Activated T-cell treated with anti-CD3 and anti-CD28 coated beads, Interleukin-2, amount 50 U/mL, for 24 hours (primary cell): ENCODE results near the gene MXD1.
"Not testable (repeated sequence)": the region's sequence is repeated elsewhere in the genome, so short reads cannot be mapped to it uniquely, and the experiment has no call there.

ENCODE experiments used
- DNase-seq: peaks from one replicate; pipeline ENCODE4 v3.0.0-alpha.2; 2020
- H3K27ac Mint-ChIP-seq: 2 replicates; pipeline ENCODE4 v1.8.0; 2020; ENCODE audit warnings: mild to moderate bottlenecking, mixed read lengths
- H3K27me3 Mint-ChIP-seq: 2 replicates; pipeline ENCODE4 v1.8.0; 2020; ENCODE audit warnings: mixed read lengths
- H3K36me3 Mint-ChIP-seq: 2 replicates; pipeline ENCODE4 v1.8.0; 2020; ENCODE audit warnings: low read depth, mixed read lengths
- H3K4me1 Mint-ChIP-seq: 2 replicates; pipeline ENCODE4 v1.8.0; 2020; ENCODE audit warnings: low read depth, mixed read lengths
- H3K4me3 Mint-ChIP-seq: 2 replicates; pipeline ENCODE4 v1.8.0; 2020; ENCODE audit warnings: mild to moderate bottlenecking, moderate library complexity, mixed read lengths
- H3K9me3 Mint-ChIP-seq: 2 replicates; pipeline ENCODE4 v1.8.0; 2020; ENCODE audit warnings: mixed read lengths

The MXD1 gene

DNA sequence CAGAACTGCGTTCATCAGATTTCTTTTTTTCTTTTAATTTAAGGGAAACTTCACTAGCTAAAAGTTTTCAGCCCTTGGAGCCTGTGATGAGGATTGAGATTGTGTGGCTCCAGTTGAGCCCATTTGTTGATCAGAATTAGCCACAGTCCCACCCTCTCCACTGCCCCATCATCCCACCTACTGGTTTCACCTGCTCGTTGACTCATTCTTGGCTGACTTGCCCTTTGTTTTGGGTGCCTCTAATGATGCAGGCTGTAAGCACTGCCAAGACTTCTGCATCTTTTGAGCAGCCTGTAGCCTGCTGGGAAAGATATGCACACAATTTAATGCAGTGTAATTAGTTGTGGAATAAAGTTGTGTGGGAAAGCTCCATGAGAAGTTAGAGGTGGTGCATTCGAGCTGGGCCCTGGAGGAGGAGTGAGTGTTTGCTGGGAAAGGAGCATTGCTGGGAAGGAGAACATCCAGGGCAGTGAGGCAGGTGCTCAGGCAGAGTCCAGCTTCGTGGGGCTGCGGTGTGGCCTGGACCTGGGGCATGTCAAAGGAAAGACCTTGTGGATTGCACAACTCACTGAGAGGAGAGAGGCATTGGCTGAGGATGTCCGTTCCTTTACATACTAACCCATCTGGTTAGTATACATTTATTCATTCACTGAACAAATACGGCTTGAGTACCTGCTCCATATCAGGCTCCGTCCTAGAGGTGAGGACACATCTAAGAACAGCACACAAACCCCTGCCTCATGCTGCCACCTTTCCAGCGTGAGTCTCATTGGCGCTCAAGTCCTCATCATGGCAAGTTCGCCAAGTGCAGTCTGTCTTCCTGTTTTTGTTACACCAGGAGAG, 28.3 kb downstream of the MXD1 start:
- H3K4me1 Mint-ChIP-seq = peaks cover 43% of the 10 kb centered on the region
- no peaks in the 10 kb centered on the region for H3K9me3 Mint-ChIP-seq
- H3K27me3 Mint-ChIP-seq = no peaks in the 10 kb centered on the region
- DNase-seq = no peak
- peak overlapping the region; percentile 16 for H3K27ac Mint-ChIP-seq
- H3K4me3 Mint-ChIP-seq = no peak overlapping the region
- peaks cover 51% of the 10 kb centered on the region for H3K36me3 Mint-ChIP-seq

DNA sequence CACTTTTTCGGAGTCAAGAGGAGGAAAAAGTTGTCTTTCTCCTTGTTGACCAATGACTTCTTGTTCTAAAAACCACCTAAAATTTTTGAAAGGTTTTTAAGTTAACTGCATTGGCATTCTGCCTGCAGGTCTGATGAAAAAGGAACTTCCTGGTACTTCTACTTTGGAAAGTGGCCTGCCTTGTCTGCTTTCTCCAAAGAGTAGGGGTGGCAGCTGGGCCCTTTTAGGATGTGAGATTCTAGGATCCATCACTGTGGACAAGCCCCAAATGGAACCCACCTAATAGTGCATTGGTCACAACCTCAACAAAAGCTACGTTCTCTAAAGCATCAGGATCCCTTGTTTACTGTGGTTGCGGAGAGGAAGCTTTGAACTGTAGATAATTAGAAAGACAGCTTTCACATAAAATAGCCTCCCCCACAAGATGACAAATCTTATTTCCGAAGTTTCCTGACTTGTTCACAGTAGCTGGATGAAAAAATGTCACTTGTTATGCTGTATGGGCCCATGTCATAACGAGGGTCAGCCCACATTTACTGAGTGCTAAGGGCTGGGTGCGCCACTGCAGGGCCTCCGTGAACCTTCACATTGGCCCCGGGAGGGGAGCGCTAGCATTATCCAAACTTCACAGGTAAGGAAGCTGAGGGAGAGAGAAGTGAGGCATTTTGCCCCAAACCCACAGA, 29.1 kb downstream of the MXD1 start:
- H3K4me1 Mint-ChIP-seq = peaks cover 45% of the 10 kb centered on the region
- no peak overlapping the region for H3K4me3 Mint-ChIP-seq
- H3K27ac Mint-ChIP-seq = no peak overlapping the region
- peaks cover 44% of the 10 kb centered on the region for H3K36me3 Mint-ChIP-seq
- H3K9me3 Mint-ChIP-seq = no peaks in the 10 kb centered on the region
- no peaks in the 10 kb centered on the region for H3K27me3 Mint-ChIP-seq
- DNase-seq = no peak

DNA sequence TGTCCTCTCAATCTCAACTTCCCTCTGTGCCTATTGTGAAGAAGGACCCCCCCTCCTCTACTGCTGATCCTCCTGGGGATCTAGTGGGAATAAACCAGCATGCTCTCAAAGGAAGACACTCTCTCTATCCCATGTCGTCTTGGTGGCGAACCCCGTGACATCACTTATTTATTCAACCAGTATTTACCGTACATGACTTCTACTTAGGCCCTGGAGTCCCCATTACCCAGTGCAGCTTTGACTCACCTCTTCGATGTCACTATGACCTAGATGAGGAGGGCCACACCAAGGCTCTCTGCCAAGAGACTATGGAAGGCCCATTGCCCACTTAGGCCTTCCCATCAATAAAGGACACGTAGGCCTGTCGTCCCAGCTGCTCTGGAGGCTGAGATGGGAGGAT, 29.8 kb downstream of the MXD1 start:
- H3K36me3 Mint-ChIP-seq = peaks cover 37% of the 10 kb centered on the region
- no peak for DNase-seq
- peaks cover 46% of the 10 kb centered on the region for H3K4me1 Mint-ChIP-seq
- H3K27ac Mint-ChIP-seq = no peak overlapping the region
- H3K4me3 Mint-ChIP-seq = no peak overlapping the region
- no peaks in the 10 kb centered on the region for H3K27me3 Mint-ChIP-seq
- H3K9me3 Mint-ChIP-seq = no peaks in the 10 kb centered on the region

DNA sequence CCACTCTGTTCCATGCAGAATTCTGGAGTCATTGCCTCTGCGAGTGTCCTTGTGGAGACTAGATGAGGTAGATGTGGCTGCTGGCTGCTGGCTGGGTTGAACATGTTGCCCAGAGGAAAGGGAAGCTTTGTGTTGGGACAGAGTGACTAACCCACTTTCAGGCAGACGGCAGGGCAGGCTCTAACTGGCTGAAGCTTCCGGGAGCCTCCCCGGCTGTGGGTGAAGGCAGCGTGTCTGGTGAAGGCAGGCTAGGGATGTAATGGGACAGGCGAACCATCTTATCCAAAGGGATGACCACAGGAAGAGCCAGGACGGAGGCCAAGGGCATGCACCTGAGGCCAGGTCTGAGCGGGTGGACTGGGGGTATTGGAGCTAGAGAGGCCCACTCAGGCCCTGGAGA, 30.5 kb downstream of the MXD1 start:
- H3K9me3 Mint-ChIP-seq = no peaks in the 10 kb centered on the region
- peak overlapping the region; percentile 8 for H3K4me3 Mint-ChIP-seq
- H3K36me3 Mint-ChIP-seq = peaks cover 30% of the 10 kb centered on the region
- peak overlapping the region; percentile 22 for H3K27ac Mint-ChIP-seq
- peaks cover 46% of the 10 kb centered on the region for H3K4me1 Mint-ChIP-seq
- DNase-seq = no peak
- no peaks in the 10 kb centered on the region for H3K27me3 Mint-ChIP-seq

DNA sequence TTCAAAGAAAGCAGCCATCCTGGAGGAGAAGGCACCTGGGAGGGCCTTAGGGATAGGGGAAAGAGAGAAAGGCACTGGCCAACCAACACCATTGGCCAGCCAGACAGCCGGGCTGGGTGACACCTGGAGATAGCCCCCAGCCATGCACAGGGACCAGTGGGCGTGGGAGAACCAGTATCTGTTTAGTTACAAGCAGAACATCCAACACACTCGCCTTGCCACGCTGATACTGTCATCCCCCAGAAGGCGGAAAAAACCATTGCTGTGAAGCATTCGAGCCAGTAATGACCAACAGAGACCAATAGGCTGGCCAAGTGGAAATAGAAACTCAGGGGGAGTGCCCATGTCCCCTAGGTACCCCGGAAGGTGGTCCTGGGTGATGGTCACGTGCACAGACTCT, 31.0 kb downstream of the MXD1 start:
- no peak for DNase-seq
- H3K27ac Mint-ChIP-seq = peak overlapping the region; percentile 22
- no peaks in the 10 kb centered on the region for H3K9me3 Mint-ChIP-seq
- H3K36me3 Mint-ChIP-seq = peaks cover 25% of the 10 kb centered on the region
- peaks cover 46% of the 10 kb centered on the region for H3K4me1 Mint-ChIP-seq
- H3K27me3 Mint-ChIP-seq = no peaks in the 10 kb centered on the region
- H3K4me3 Mint-ChIP-seq = peak overlapping the region; percentile 8

DNA sequence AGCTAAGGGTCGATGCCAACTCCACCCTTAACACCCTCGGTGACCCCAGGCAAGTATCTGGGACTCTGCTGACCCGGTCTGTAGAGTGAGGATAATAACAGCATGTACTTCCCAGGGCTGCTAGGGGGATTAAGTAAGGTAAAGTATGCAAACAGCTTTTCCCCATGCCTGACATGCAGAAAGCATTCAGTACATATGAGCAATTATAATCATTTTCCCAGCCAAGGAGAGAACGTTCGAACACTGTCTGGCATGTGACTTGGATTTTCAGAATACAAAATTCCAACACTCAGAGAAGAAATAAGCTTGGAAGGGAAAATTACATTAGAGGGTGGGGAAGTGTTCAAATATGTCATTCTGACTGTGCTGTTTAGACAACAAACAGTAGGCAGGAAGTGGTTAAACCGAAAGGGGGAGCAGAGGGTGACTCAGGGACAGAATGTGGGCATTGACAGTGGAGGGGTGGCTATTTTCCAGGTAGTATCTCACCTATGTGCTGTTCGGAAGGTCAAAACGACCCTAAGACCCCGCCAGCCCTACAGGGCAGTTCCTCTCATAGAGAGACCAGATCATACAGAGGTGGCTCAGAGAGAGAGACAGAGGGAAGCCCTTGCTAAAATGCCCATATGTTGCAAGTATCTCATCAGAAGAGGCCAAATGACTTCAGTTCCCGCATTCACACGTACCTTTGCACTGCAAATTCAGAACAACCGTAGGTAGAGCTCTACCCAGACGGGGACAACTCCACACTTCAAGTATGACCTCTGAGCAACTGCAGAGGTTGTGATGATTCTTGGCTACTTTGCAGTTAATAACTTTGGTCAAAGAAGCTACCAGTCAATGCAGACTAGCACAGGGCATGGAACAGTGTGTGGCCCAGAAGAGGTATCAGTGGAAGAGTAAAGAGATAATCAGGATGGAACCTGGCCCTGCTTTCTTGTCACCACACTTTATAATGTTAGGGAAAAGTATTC, 31.7 kb downstream of the MXD1 start:
- H3K27me3 Mint-ChIP-seq = no peaks in the 10 kb centered on the region
- DNase-seq = peak; percentile 64
- no peaks in the 10 kb centered on the region for H3K9me3 Mint-ChIP-seq
- peaks cover 20% of the 10 kb centered on the region for H3K36me3 Mint-ChIP-seq
- no peak overlapping the region for H3K4me3 Mint-ChIP-seq
- H3K27ac Mint-ChIP-seq = peak overlapping the region; percentile 81
- peaks cover 46% of the 10 kb centered on the region for H3K4me1 Mint-ChIP-seq

DNA sequence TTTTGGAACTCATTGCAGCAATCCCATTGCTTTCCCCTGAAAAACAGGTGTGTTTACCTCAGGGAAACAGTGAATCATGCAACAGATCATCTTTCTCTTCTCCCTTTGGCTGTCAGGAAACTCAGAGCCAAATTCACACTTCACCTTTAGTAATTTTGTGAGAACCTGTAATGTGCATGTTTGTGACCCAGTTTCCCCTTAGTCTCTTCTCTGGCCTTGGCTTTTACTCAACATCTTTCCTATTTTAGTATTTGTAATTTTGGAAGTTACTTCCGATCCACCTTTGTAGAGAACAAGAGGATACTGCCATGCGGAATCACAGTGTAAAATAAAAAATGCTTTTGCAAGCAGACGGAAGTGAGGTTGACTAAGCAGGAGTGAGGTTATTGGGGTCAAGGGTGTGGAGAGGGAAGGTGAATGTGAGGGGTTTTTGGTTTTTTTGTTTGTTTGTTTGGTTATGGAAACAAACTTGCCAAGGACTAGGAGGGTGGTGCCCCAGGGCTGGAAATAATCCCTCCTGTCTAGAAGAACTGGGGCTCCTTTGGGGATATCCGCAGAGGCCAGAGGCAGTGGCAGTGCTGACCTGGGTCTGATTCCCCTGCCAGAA, 32.5 kb downstream of the MXD1 start:
- no peaks in the 10 kb centered on the region for H3K27me3 Mint-ChIP-seq
- H3K27ac Mint-ChIP-seq = peak overlapping the region; percentile 81
- no peak overlapping the region for H3K4me3 Mint-ChIP-seq
- peaks cover 12% of the 10 kb centered on the region for H3K36me3 Mint-ChIP-seq
- H3K9me3 Mint-ChIP-seq = no peaks in the 10 kb centered on the region
- peaks cover 46% of the 10 kb centered on the region for H3K4me1 Mint-ChIP-seq
- DNase-seq = no peak

DNA sequence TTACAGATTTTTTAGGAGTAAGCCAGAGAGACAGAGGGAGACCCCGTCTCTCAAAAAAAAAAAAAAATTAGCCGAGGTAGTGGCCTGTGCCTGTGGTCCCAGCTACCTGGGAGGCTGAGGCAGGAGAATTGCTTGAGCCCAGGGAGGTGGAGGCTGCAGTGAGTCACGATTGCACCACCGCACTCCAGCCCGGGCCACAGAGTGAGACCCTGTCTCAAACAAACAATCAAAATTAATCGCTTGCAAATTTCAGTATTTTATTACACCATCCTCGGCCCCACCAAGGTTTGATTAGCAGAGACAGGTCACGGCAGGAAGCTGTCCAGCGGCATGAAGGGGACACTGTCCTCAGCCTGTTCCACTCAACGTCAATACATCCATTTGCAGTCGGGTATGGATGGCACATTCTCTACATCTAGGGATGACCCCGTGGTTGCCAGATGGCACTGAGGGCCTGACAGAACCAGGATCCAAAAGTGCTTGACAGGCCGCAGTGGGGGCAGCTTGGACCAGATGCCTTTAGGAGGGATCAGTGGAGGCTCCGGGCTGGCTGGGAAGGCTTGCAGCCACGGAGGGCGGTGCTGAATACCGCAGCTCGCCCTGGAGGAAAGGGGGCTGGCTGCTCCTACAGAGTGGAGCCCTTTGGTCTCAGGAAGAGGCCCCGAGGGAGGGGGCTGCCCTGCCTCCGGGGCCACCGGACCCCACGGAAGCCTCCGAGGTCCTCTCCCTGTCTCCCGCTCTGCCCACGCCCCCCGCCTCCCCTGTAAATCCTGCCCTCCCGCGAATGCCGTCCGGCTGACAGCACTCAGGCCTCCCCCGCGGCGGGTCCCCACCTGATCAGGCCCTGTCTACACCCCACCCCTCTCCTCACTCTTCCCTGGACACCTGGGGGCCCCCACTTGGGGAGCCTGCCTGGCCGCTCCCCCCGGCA, 33.4 kb downstream of the MXD1 start:
- peaks cover 7% of the 10 kb centered on the region for H3K36me3 Mint-ChIP-seq
- no peak for DNase-seq
- no peaks in the 10 kb centered on the region for H3K27me3 Mint-ChIP-seq
- H3K9me3 Mint-ChIP-seq = no peaks in the 10 kb centered on the region
- no peak overlapping the region for H3K27ac Mint-ChIP-seq
- no peak overlapping the region for H3K4me3 Mint-ChIP-seq
- peaks cover 42% of the 10 kb centered on the region for H3K4me1 Mint-ChIP-seq

DNA sequence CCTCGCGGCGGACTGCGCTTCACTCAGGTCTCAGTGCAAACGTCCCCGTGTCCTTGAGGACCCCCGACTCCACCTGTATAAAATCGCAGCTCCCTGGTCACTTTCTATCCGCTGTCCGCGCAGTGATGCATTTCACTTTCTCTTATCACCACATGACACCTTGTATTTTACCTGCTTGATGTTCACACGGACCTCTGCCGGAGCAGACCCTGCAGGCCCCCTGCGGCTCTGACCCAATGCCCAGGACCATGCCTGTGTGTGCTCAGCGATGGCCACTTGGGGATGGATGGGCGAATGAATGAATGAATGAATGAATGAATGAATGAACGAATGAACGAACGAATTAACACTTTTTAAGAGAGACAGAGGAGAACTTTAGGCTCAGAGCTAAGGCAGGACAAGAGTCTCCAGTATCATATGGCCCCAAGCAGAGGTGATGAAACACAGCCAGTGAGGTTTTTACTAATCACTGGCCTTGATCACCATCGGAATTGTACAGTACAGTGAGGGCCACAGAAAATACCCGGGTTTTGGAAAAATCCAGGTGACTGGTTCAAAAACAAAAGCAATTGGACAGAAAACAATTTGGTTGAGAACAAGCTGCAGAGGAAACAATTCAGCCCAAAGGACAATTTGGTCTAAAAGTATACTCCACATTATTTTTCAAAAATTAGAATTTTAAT, 34.2 kb downstream of the MXD1 start:
- H3K36me3 Mint-ChIP-seq = no peaks in the 10 kb centered on the region
- H3K4me1 Mint-ChIP-seq = peaks cover 37% of the 10 kb centered on the region
- no peak for DNase-seq
- H3K27me3 Mint-ChIP-seq = no peaks in the 10 kb centered on the region
- H3K27ac Mint-ChIP-seq = no peak overlapping the region
- no peak overlapping the region for H3K4me3 Mint-ChIP-seq
- no peaks in the 10 kb centered on the region for H3K9me3 Mint-ChIP-seq

DNA sequence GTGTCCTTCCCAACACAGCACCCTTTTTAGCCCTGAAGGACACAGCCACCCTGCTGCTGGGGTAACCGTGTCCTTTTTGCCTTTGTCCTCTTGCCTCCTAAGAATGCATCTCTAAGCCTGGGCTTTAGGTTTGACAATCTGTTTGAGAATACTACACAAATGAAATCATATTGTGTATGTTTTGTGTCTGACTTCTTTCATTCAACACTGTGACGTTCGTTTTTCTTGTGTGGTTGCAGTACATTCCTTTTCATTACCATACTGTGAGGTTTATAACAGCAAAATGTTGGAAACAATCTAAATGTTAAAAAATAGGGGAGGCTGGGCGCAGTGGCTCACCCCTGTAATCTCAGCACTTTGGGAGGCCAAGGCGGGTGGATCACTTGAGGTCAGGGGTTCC, 35.3 kb downstream of the MXD1 start:
- Mint-ChIP-seq H3K4me3 (no peak overlapping the region), H3K4me1 (peaks cover 29% of the 10 kb centered on the region), H3K27ac (no peak overlapping the region), H3K27me3 (no peaks in the 10 kb centered on the region), H3K36me3 (no peaks in the 10 kb centered on the region), H3K9me3 (no peaks in the 10 kb centered on the region)
- DNase-seq = no peak

DNA sequence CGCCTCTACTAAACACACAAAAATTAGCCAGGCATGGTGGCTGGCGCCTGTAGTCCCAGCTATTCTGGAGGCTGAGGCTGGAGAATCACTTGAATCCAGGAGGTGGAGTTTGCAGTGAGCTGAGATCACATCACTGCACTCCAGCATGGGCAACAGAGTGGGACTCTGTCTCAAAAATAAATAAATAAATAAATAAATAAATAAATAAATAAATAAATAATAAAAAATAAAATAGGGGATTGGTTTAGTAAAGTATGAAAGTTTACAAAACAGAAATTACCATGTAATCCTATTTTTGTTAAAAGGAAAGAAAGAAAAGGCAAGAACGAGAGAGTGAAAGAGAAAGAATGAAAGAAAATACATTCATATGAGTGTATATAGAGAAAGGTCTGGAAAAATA, 35.8 kb downstream of the MXD1 start:
- not testable (repeated sequence) for DNase-seq, H3K36me3 Mint-ChIP-seq, H3K27ac Mint-ChIP-seq, H3K27me3 Mint-ChIP-seq, H3K9me3 Mint-ChIP-seq, H3K4me3 Mint-ChIP-seq
- peaks cover 25% of the 10 kb centered on the region for H3K4me1 Mint-ChIP-seq

DNA sequence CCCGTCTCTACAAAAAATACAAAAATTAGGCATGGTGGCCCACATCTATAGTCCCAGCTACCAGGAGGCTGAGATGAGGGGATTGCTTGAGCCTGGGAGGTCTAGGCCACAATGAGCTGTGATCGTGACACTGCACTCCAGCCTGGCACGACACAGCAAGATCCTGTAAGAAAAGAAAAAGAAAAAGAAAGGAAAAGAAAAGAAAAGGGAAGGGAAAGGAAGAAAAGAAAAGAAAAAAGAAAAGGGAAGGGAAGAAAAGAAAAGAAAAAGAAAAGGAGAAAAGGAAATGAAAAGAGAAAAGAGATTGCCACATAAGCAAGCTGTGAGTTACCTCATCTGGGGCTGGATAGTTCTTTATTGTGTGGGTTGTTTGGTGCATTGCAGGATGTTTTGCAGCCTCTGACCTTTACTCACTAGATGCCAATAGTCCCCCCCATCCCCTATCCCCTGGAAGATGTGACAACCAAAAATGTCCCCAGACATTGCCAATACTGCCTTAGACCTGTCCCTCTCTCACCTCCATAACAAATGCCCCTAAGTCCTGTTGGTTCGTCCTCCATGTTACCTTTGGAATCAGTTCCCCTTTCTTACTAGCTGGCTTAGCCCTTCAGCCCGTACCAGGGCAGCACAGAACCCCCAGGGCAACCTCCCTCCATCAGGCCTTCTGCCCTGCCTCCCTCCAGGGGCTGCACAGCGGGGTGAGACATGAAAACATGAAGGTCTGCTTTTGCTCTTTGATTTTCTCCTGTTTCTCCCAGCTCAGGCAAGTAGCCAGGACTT, 37.6 kb downstream of the MXD1 start:
- Mint-ChIP-seq H3K27me3 (no peaks in the 10 kb centered on the region), H3K27ac (no peak overlapping the region), H3K9me3 (no peaks in the 10 kb centered on the region), H3K36me3 (no peaks in the 10 kb centered on the region), H3K4me1 (peaks cover 6% of the 10 kb centered on the region), H3K4me3 (no peak overlapping the region)
- DNase-seq = no peak
